Measurements from ENCODE around the gene SDK1.

- TF ChIP-seq POLR2AphosphoS5 (IDR thresholded peaks at IDR 0.05; ENCODE audit: insufficient read depth, low read depth, low read length), result no peak
- TF ChIP-seq, protein P1, sequence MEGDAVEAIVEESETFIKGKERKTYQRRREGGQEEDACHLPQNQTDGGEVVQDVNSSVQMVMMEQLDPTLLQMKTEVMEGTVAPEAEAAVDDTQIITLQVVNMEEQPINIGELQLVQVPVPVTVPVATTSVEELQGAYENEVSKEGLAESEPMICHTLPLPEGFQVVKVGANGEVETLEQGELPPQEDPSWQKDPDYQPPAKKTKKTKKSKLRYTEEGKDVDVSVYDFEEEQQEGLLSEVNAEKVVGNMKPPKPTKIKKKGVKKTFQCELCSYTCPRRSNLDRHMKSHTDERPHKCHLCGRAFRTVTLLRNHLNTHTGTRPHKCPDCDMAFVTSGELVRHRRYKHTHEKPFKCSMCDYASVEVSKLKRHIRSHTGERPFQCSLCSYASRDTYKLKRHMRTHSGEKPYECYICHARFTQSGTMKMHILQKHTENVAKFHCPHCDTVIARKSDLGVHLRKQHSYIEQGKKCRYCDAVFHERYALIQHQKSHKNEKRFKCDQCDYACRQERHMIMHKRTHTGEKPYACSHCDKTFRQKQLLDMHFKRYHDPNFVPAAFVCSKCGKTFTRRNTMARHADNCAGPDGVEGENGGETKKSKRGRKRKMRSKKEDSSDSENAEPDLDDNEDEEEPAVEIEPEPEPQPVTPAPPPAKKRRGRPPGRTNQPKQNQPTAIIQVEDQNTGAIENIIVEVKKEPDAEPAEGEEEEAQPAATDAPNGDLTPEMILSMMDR (IDR thresholded peaks at IDR 0.05; ENCODE audit: extremely low read depth in 1 of 2, insufficient read depth in 1 of 2, low read depth in 1 of 2, low read length in 2 of 2), result no peak
- TF ChIP-seq POLR2A (IDR thresholded peaks at IDR 0.05; ENCODE audit: low read depth, low read length), result no peak
These were observed 333.3 kb downstream of the SDK1 start for GRCh38 chr7:3634396-3634795.

Measured in endothelial cell of umbilical vein (primary cell).